T1000 (cell line): ENCODE data around the gene TIMP2.

ENCODE experiments used
- DNase-seq: peaks from one replicate; lab custom pipeline; 2025; ENCODE audit warnings: mixed read lengths; lab: John Stamatoyannopoulos, UW

TIMP2 gene

GRCh38 chr17:78836420-78837021 lies 88.7 kb downstream of the TIMP2 start:
- no peak for DNase-seq

- no peak for DNase-seq
Measured at GRCh38 chr17:78834571-78834970, 90.6 kb downstream of the TIMP2 start.

- DNase-seq: no peak
Measured at GRCh38 chr17:78832541-78832810, 92.7 kb downstream of the TIMP2 start.

- no peak for DNase-seq
Measured at GRCh38 chr17:78831688-78832540, 93.3 kb downstream of the TIMP2 start.

- DNase-seq: no peak
Measured at GRCh38 chr17:78829477-78829876, 95.7 kb downstream of the TIMP2 start.

GRCh38 chr17:78828470-78829185 lies 96.6 kb downstream of the TIMP2 start:
- DNase-seq: no peak

GRCh38 chr17:78826836-78827509 lies 98.2 kb downstream of the TIMP2 start:
- DNase-seq: no peak

GRCh38 chr17:78826421-78826820 lies 98.8 kb downstream of the TIMP2 start:
- DNase-seq: no peak

- no peak for DNase-seq
Measured at GRCh38 chr17:78825696-78826095, 99.5 kb downstream of the TIMP2 start.

GRCh38 chr17:78824240-78824639 lies 100.9 kb downstream of the TIMP2 start:
- DNase-seq: no peak

GRCh38 chr17:78823282-78824046 lies 101.7 kb downstream of the TIMP2 start:
- no peak for DNase-seq

GRCh38 chr17:78822552-78822951 lies 102.6 kb downstream of the TIMP2 start:
- DNase-seq: peak; percentile 86

GRCh38 chr17:78821961-78822360 lies 103.2 kb downstream of the TIMP2 start:
- no peak for DNase-seq

GRCh38 chr17:78820841-78821240 lies 104.3 kb downstream of the TIMP2 start:
- no peak for DNase-seq

GRCh38 chr17:78819806-78820792 lies 105.1 kb downstream of the TIMP2 start:
- DNase-seq: no peak

- no peak for DNase-seq
Measured at GRCh38 chr17:78819402-78819801, 105.8 kb downstream of the TIMP2 start.

GRCh38 chr17:78818932-78819331 lies 106.3 kb downstream of the TIMP2 start:
- no peak for DNase-seq

GRCh38 chr17:78818152-78818846 lies 106.9 kb downstream of the TIMP2 start:
- no peak for DNase-seq

- DNase-seq: no peak
Measured at GRCh38 chr17:78817123-78817522, 108.1 kb downstream of the TIMP2 start.

GRCh38 chr17:78815696-78816095 lies 109.5 kb downstream of the TIMP2 start:
- DNase-seq: no peak
